ENCODE measurements around the gene YWHAQ. TPM values are rescaled to one million over a fixed set of nuclear protein-coding genes. Genes with fewer than 3 reads are reported as not detected.

The YWHAQ gene
- total RNA-seq, 4 donors from 2014 or later: 40.3 to 63.7 (median 48.4) TPM

DNA sequence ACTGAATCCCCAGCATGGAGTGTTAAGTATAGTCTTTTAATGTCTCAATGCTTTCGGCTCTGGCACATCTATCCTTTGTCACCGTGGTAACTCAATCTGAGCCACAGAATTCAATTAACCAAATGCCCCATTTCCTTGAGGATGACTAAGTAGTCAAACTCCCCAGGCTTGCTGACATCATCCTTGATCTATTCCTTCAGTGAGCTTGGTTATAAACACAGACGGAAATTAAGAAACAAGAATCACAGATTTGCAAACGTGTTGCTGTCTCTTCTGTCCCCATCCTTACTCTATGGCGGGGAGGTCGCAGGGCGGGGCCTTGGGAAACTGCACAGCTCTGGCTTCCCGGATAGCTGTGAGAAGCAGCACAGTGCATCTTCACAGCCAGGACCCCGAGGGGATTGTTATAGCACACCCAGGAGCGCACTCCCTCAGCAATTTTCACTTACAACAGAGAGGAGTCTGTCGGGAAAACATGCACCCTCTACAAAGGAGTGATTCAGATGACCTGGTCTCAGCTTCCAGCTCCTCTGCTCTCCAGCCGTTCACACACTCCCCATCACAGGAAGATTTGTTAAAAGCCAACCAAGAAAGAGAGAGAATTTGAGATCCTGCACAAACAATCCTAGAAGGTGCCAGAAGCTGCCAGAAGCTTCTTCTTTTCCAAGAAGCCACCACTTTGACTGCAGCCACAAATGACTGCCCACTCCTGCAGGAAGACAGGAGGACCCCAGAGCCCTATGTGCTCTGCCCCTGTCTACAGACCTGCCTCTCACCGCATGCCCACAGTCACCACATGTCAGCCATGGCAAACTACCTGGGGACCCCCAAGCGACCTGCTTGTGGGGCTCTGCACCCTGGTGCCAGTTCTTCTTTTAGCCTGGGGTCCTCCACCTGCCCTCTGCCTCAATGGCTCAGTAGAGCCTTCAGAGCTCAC lies 44.9 kb upstream of the YWHAQ start:
- Histone ChIP-seq H3K9me3 (no peaks in the 10 kb centered on the region), H3K36me3 (no peaks in the 10 kb centered on the region), H3K4me3 (no peak overlapping the region), H3K27ac (no peak overlapping the region), H3K4me1 (no peaks in the 10 kb centered on the region), H3K27me3 (no peaks in the 10 kb centered on the region)
- TF ChIP-seq POLR2A (IDR thresholded peaks at IDR 0.05): no peak
- TF ChIP-seq, protein P1, sequence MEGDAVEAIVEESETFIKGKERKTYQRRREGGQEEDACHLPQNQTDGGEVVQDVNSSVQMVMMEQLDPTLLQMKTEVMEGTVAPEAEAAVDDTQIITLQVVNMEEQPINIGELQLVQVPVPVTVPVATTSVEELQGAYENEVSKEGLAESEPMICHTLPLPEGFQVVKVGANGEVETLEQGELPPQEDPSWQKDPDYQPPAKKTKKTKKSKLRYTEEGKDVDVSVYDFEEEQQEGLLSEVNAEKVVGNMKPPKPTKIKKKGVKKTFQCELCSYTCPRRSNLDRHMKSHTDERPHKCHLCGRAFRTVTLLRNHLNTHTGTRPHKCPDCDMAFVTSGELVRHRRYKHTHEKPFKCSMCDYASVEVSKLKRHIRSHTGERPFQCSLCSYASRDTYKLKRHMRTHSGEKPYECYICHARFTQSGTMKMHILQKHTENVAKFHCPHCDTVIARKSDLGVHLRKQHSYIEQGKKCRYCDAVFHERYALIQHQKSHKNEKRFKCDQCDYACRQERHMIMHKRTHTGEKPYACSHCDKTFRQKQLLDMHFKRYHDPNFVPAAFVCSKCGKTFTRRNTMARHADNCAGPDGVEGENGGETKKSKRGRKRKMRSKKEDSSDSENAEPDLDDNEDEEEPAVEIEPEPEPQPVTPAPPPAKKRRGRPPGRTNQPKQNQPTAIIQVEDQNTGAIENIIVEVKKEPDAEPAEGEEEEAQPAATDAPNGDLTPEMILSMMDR (IDR thresholded peaks at IDR 0.05 in 4 of 5, conservative IDR thresholded peaks at IDR 0.05 in 1 of 5): no peak
- in situ Hi-C loops (cut with MboI; ENCODE audit: low sequenced_read_pairs in 4 of 4): no loop called here
- intact Hi-C loops (cut with DNase I; ENCODE audit: low total_unique reads): no loop called here
- no peak for DNase-seq
- ATAC-seq: no peak

- intact Hi-C loops (cut with DNase I; ENCODE audit: low total_unique reads) (no loop called here), in situ Hi-C loops (cut with MboI; ENCODE audit: low sequenced_read_pairs in 4 of 4) (no loop called here)
- no peaks in the 10 kb centered on the region for H3K9me3 ChIP-seq
- no peak overlapping the region for H3K4me3 ChIP-seq
- H3K27ac ChIP-seq: no peak overlapping the region
- no peaks in the 10 kb centered on the region for H3K27me3 ChIP-seq
- no peaks in the 10 kb centered on the region for H3K4me1 ChIP-seq
- no peaks in the 10 kb centered on the region for H3K36me3 ChIP-seq
- DNase-seq (no peak), ATAC-seq (no peak)
- TF ChIP-seq, protein P1 (IDR thresholded peaks at IDR 0.05 in 4 of 5, conservative IDR thresholded peaks at IDR 0.05 in 1 of 5): no peak
- no peak for TF ChIP-seq POLR2A (IDR thresholded peaks at IDR 0.05)
Observed at GRCh38 chr2:9674891-9675414, 44.2 kb upstream of the YWHAQ start.

GRCh38 chr2:9673914-9674481 lies 43.2 kb upstream of the YWHAQ start:
- TF ChIP-seq, protein P1 (IDR thresholded peaks at IDR 0.05 in 4 of 5, conservative IDR thresholded peaks at IDR 0.05 in 1 of 5): no peak
- TF ChIP-seq POLR2A (IDR thresholded peaks at IDR 0.05): no peak
- no peak overlapping the region for H3K27ac ChIP-seq
- no peaks in the 10 kb centered on the region for H3K36me3 ChIP-seq
- no peaks in the 10 kb centered on the region for H3K9me3 ChIP-seq
- H3K27me3 ChIP-seq: no peaks in the 10 kb centered on the region
- DNase-seq (no peak), ATAC-seq (no peak)
- no peaks in the 10 kb centered on the region for H3K4me1 ChIP-seq
- intact Hi-C loops (cut with DNase I; ENCODE audit: low total_unique reads) (no loop called here), in situ Hi-C loops (cut with MboI; ENCODE audit: low sequenced_read_pairs in 4 of 4) (no loop called here)
- H3K4me3 ChIP-seq: no peak overlapping the region

- no peak overlapping the region for H3K4me3 ChIP-seq
- no peak overlapping the region for H3K27ac ChIP-seq
- H3K36me3 ChIP-seq: no peaks in the 10 kb centered on the region
- peaks cover 0 to 6% of the 10 kb centered on the region in 2 donors for H3K4me1 ChIP-seq
- ATAC-seq (no peak), DNase-seq (no peak)
- intact Hi-C loops (cut with DNase I; ENCODE audit: low total_unique reads) (no loop called here), in situ Hi-C loops (cut with MboI; ENCODE audit: low sequenced_read_pairs in 4 of 4) (no loop called here)
- TF ChIP-seq POLR2A (IDR thresholded peaks at IDR 0.05): no peak
- TF ChIP-seq, protein P1 (IDR thresholded peaks at IDR 0.05 in 4 of 5, conservative IDR thresholded peaks at IDR 0.05 in 1 of 5): no peak
- no peaks in the 10 kb centered on the region for H3K27me3 ChIP-seq
- H3K9me3 ChIP-seq: no peaks in the 10 kb centered on the region
Observed at GRCh38 chr2:9668687-9669345, 38.0 kb upstream of the YWHAQ start.

Data from gastrocnemius medialis (tissue), 4 donors.